ENCODE results near the gene ARHGAP42. TPM values are rescaled to one million over a fixed set of nuclear protein-coding genes. Genes with fewer than 3 reads are reported as not detected.

ARHGAP42 gene
- total and polyA plus RNA-seq, 2 of the 13 experiments (the other 11 are each of a cell fraction or from before 2014, with no cell fraction given), result 2.5 to 4.3 TPM

- FAIRE-seq, result no peak
- no peak overlapping the region for H3K4me2 ChIP-seq (ENCODE audit: low read depth, low read length)
- WGBS (ENCODE audit: low lambda C conversion rate), result 30% methylated on average over 3 of the region's 3 CpGs
- no peaks in the 10 kb centered on the region for H3K79me2 ChIP-seq (ENCODE audit: insufficient read depth, low read length)
- H2AFZ ChIP-seq (ENCODE audit: low read length), result no peak overlapping the region
- CTCF ChIA-PET (ENCODE audit: low intra/inter-chr PET ratio, low total read pairs), result no interaction called here
- BruUV-seq (replicated peaks), result no TSS peak
- no peak overlapping the region for H3K4me3 ChIP-seq (replicated peaks in 1 of 3; ENCODE audit: insufficient read depth in 1 of 3, low read depth in 2 of 3, low read length in 3 of 3)
- POLR2A ChIA-PET, result no interaction called here
- in situ Hi-C loops (cut with HindIII; ENCODE audit: extremely low pct_ligation_motif_present, low pct_unique_long_range_greater_than_20kb) (no loop called here), intact Hi-C loops (cut with micrococcal nuclease; ENCODE audit: unreplicated experiment) (no loop called here)
- no peaks in the 10 kb centered on the region for H3K4me1 ChIP-seq (ENCODE audit: insufficient read depth, low read length)
- no peaks in the 10 kb centered on the region for H4K20me1 ChIP-seq (ENCODE audit: insufficient read depth, low read length)
- H3K9me3 ChIP-seq (ENCODE audit: low read length), result no peaks in the 10 kb centered on the region
- no peak for TF ChIP-seq ZNF615 (CRISPR knock-in tag; IDR thresholded peaks at IDR 0.05; ENCODE audit: borderline replicate concordance)
- TF ChIP-seq FOXO1 (CRISPR knock-in tag; IDR thresholded peaks at IDR 0.05), result no peak
- TF ChIP-seq ZNF766 (CRISPR knock-in tag; IDR thresholded peaks at IDR 0.05; ENCODE audit: borderline replicate concordance), result no peak
- TF ChIP-seq ZFP90 (CRISPR knock-in tag; IDR thresholded peaks at IDR 0.05; ENCODE audit: borderline replicate concordance), result no peak
- no peak for TF ChIP-seq SOX13 (IDR thresholded peaks at IDR 0.05)
- 0 out of 4 replicates have a peak, but pooled peaks of 1 of the 2 experiments have one; percentile 7 for TF ChIP-seq SOX13 (CRISPR knock-in tag; conservative IDR thresholded peaks at IDR 0.05 in 1 of 2, IDR thresholded peaks at IDR 0.05 in 1 of 2)
- H3K27ac ChIP-seq (ENCODE audit: extremely low read length, insufficient read depth, low read length), result no peak overlapping the region
- no peak overlapping the region for H3K9ac ChIP-seq (ENCODE audit: insufficient read depth, low read depth, low read length)
- ATAC-seq, result no peak
- no peaks in the 10 kb centered on the region for H3K27me3 ChIP-seq (ENCODE audit: control insufficient read depth in 1 of 2, insufficient read depth in 2 of 2, low read length in 2 of 2)
- no peak for DNase-seq (ENCODE audit: low spot score)
- H3K36me3 ChIP-seq (replicated peaks in 1 of 2; ENCODE audit: control insufficient read depth in 1 of 2, insufficient read depth in 2 of 2, low read length in 2 of 2), result no peaks in the 10 kb centered on the region
Measured at GRCh38 chr11:100759856-100760255, 72.8 kb downstream of the ARHGAP42 start.

GRCh38 chr11:100760744-100761143 is 73.7 kb downstream of the ARHGAP42 start:
- no peaks in the 10 kb centered on the region for H3K36me3 ChIP-seq (replicated peaks in 1 of 2; ENCODE audit: control insufficient read depth in 1 of 2, insufficient read depth in 2 of 2, low read length in 2 of 2)
- H3K27ac ChIP-seq (ENCODE audit: extremely low read length, insufficient read depth, low read length), result no peak overlapping the region
- no peaks in the 10 kb centered on the region for H3K27me3 ChIP-seq (ENCODE audit: control insufficient read depth in 1 of 2, insufficient read depth in 2 of 2, low read length in 2 of 2)
- in situ Hi-C loops (cut with HindIII; ENCODE audit: extremely low pct_ligation_motif_present, low pct_unique_long_range_greater_than_20kb) (no loop called here), intact Hi-C loops (cut with micrococcal nuclease; ENCODE audit: unreplicated experiment) (no loop called here)
- H3K79me2 ChIP-seq (ENCODE audit: insufficient read depth, low read length), result no peaks in the 10 kb centered on the region
- TF ChIP-seq SNRNP70 (IDR thresholded peaks at IDR 0.05; ENCODE audit: low read depth, low read length) (no peak), CBX5 (CRISPR knock-in tag; IDR thresholded peaks at IDR 0.05; ENCODE audit: borderline replicate concordance) (no peak), ZNF552 (CRISPR knock-in tag; IDR thresholded peaks at IDR 0.05; ENCODE audit: borderline replicate concordance) (no peak), PHF21A (CRISPR knock-in tag; IDR thresholded peaks at IDR 0.05) (no peak), GTF3A (CRISPR knock-in tag; conservative IDR thresholded peaks at IDR 0.05) (no peak)
- FAIRE-seq, result no peak
- no peaks in the 10 kb centered on the region for H3K4me1 ChIP-seq (ENCODE audit: insufficient read depth, low read length)
- no peak for DNase-seq (ENCODE audit: low spot score)
- POLR2A ChIA-PET, result no interaction called here
- H3K4me3 ChIP-seq (replicated peaks in 1 of 3; ENCODE audit: insufficient read depth in 1 of 3, low read depth in 2 of 3, low read length in 3 of 3), result no peak overlapping the region
- CTCF ChIA-PET (ENCODE audit: low intra/inter-chr PET ratio, low total read pairs), result no interaction called here
- no TSS peak for BruUV-seq (replicated peaks)
- H4K20me1 ChIP-seq (ENCODE audit: insufficient read depth, low read length), result no peaks in the 10 kb centered on the region
- H3K9ac ChIP-seq (ENCODE audit: insufficient read depth, low read depth, low read length), result no peak overlapping the region
- ATAC-seq, result no peak
- H3K9me3 ChIP-seq (ENCODE audit: low read length), result no peaks in the 10 kb centered on the region
- H3K4me2 ChIP-seq (ENCODE audit: low read depth, low read length), result no peak overlapping the region
- H2AFZ ChIP-seq (ENCODE audit: low read length), result no peak overlapping the region

Measured in HepG2 (cell line).